Cardiac fibroblast (primary cell): ENCODE results near the gene FXYD3.

Experiments used
- DNase-seq, 2 donors: peaks; one replicate each; pipeline versions ENCODE4 v3.0.0 to v3.0.0-alpha.2; 2010; ENCODE audit warnings: low read depth in 2 of 2
- H3K4me3 ChIP-seq, 2 donors: replicated peaks in 1 of 2; 1 replicate in 1 of 2; 2 replicates in 1 of 2; pipeline ENCODE4 v1.5.1; 2011; ENCODE audit warnings: low read depth in 2 of 2, low read length in 2 of 2, mild to moderate bottlenecking in 2 of 2, moderate library complexity in 1 of 2
- CTCF ChIP-seq: IDR thresholded peaks from one replicate; pipeline ENCODE4 v1.5.1; 2011; ENCODE audit warnings: low read depth, mild to moderate bottlenecking, low read length, inconsistent platforms

FXYD3 gene

GRCh38 chr19:35141837-35142605, 26.4 kb downstream of the FXYD3 start:
- H3K4me3 ChIP-seq = no peak overlapping the region
- DNase-seq = no peak
- no peak for TF ChIP-seq CTCF

GRCh38 chr19:35142606-35143230, 27.1 kb downstream of the FXYD3 start:
- DNase-seq = peak in 1 of 2 donors; percentile 52
- H3K4me3 ChIP-seq = no peak overlapping the region

GRCh38 chr19:35143231-35143715, 27.6 kb downstream of the FXYD3 start, which contains the start of gene FXYD7:
TSS of gene FXYD7 (plus strand) at chr19:35143255. CDS start at chr19:35143334, 79 bp downstream.
- no peak within 1 kb of the TSS for H3K4me3 ChIP-seq
- TF ChIP-seq CTCF = no peak
- no peak for DNase-seq

More at GRCh38 chr19:35142606-35143230, 27.1 kb downstream of the FXYD3 start:
- peak; percentile 51 for TF ChIP-seq CTCF

- TF ChIP-seq CTCF = no peak
- no peak overlapping the region for H3K4me3 ChIP-seq
- DNase-seq = no peak
Observed at GRCh38 chr19:35143818-35144217, 28.2 kb downstream of the FXYD3 start.

GRCh38 chr19:35144259-35144599, 28.6 kb downstream of the FXYD3 start:
- no peak for TF ChIP-seq CTCF
- no peak for DNase-seq
- H3K4me3 ChIP-seq = no peak overlapping the region

GRCh38 chr19:35144600-35145436, 29.2 kb downstream of the FXYD3 start:
- DNase-seq = no peak
- no peak for TF ChIP-seq CTCF
- H3K4me3 ChIP-seq = no peak overlapping the region
